HepG2 (cell line): ENCODE results near the gene MYH9. TPM values are rescaled to one million over a fixed set of nuclear protein-coding genes. Genes with fewer than 3 reads are reported as not detected.

Source experiments
- ATAC-seq: fragments of 200-7000 bp; cut with Tn5 transposase; 3 replicates; pipeline ENCODE4 v1.9.1; 2020; ENCODE audit warnings: mild to moderate bottlenecking, moderate library complexity
- BruUV-seq: library from RNA; stranded (reverse); fragments of 400-500 nt; replicated peaks from 2 replicates; lab custom pipeline; 2021; lab: Mats Ljungman, UMichigan
- CTCF ChIA-PET: fragments of 300-600 bp; formaldehyde crosslinking; extraction: SDS; loops from one replicate; lab custom pipeline; 2021; ENCODE audit warnings: low total read pairs, inconsistent platforms, low intra/inter-chr PET ratio; lab: Yijun Ruan, JAX
- POLR2A ChIA-PET: fragments of 350-600 bp; sonication (Branson Sonifier 250); formaldehyde crosslinking; loops from one replicate; lab custom pipeline; 2020; ENCODE audit warnings: antibody characterized with exemption, inconsistent platforms; lab: Yijun Ruan, JAX
- DNase-seq: peaks from one replicate; pipeline ENCODE4 v3.0.0-alpha.2; 2015; ENCODE audit warnings: low spot score
- FAIRE-seq: peaks from 3 replicates; lab custom pipeline; 2011; peaks lifted over from hg19 to GRCh38; lab: Jason Lieb, UNC
- H2AFZ ChIP-seq: one replicate; pipeline ENCODE4 v1.6.1; 2011; ENCODE audit warnings: low read length, inconsistent platforms
- H3K27ac ChIP-seq: fragments of 300-600 bp; 3 replicates; pipeline ENCODE4 v1.8.0; 2011; ENCODE audit warnings: mixed run types, mild to moderate bottlenecking, mixed read lengths, low read length, inconsistent platforms; ENCODE audit not compliant: insufficient read depth; ENCODE audit errors: extremely low read length
- H3K27me3 ChIP-seq, 2 experiments: fragments of 200-600 bp in 1 of 2; 2 replicates in 1 of 2; 3 replicates in 1 of 2; pipeline versions ENCODE4 v1.6.0 to v1.8.0; 2011; ENCODE audit warnings: low read length in 2 of 2, mild to moderate bottlenecking in 2 of 2, moderate library complexity in 2 of 2, inconsistent platforms in 1 of 2; ENCODE audit not compliant: insufficient read depth in 2 of 2, control insufficient read depth in 1 of 2
- H3K36me3 ChIP-seq, 2 experiments: fragments of 200-600 bp in 1 of 2; replicated peaks in 1 of 2; 2 replicates in 1 of 2; 3 replicates in 1 of 2; pipeline versions ENCODE4 v1.5.1 to v1.8.0; 2011; ENCODE audit warnings: low read length in 2 of 2, inconsistent platforms in 1 of 2; ENCODE audit not compliant: insufficient read depth in 2 of 2, control insufficient read depth in 1 of 2
- H3K4me1 ChIP-seq: 2 replicates; pipeline ENCODE4 v1.5.1; 2012; ENCODE audit warnings: low read length, inconsistent platforms; ENCODE audit not compliant: insufficient read depth
- H3K4me2 ChIP-seq: 2 replicates; pipeline ENCODE4 v1.6.0; 2011; ENCODE audit warnings: low read depth, low read length, inconsistent platforms
- H3K4me3 ChIP-seq, 3 experiments: fragments of 200-600 bp in 1 of 3; sonication (generic), shearing (Covaris generic) in 1 of 3; replicated peaks in 1 of 3; 2 replicates each; pipeline ENCODE4 v1.5.1; 2011 to 2016; ENCODE audit warnings: low read length in 3 of 3, inconsistent platforms in 2 of 3, low read depth in 2 of 3, mild to moderate bottlenecking in 2 of 3, control low read depth in 1 of 3, mixed read lengths in 1 of 3; ENCODE audit not compliant: insufficient read depth in 1 of 3
- H3K79me2 ChIP-seq: one replicate; pipeline ENCODE4 v1.6.1; 2011; ENCODE audit warnings: low read length, inconsistent platforms; ENCODE audit not compliant: insufficient read depth
- H3K9ac ChIP-seq: 2 replicates; pipeline ENCODE4 v1.6.0; 2011; ENCODE audit warnings: mild to moderate bottlenecking, low read depth, low read length, inconsistent platforms; ENCODE audit not compliant: insufficient read depth
- H3K9me3 ChIP-seq: 2 replicates; pipeline ENCODE4 v1.5.1; 2012; ENCODE audit warnings: mild to moderate bottlenecking, low read length
- H4K20me1 ChIP-seq: 2 replicates; pipeline ENCODE4 v1.6.0; 2011; ENCODE audit warnings: inconsistent platforms, mild to moderate bottlenecking, low read length, moderate library complexity; ENCODE audit not compliant: insufficient read depth
- ARID4A ChIP-seq: sonication (generic); formaldehyde crosslinking; IDR thresholded peaks from 2 replicates; pipeline ENCODE4 v1.5.0; 2020; ENCODE audit warnings: mild to moderate bottlenecking, missing genetic modification reagents, borderline replicate concordance
- HDAC6 ChIP-seq: fragments of 200-600 bp; sonication (generic); IDR thresholded peaks from 2 replicates; pipeline ENCODE4 v1.7.0; 2017; ENCODE audit warnings: mild to moderate bottlenecking, antibody characterized with exemption, low read length, low read depth
- NAIF1 ChIP-seq: sonication (generic); formaldehyde crosslinking; IDR thresholded peaks from 2 replicates; pipeline ENCODE4 v1.5.0; 2020; ENCODE audit warnings: mild to moderate bottlenecking, missing genetic modification reagents, borderline replicate concordance
- NR2F1 ChIP-seq, 2 experiments: fragments of 450-650 bp in 1 of 2; formaldehyde crosslinking in 1 of 2; IDR thresholded peaks; 2 replicates each; pipeline versions ENCODE4 v1.5.0 to v1.6.1; 2016 to 2020; ENCODE audit warnings: mild to moderate bottlenecking in 1 of 2, missing compliant biosample characterization in 1 of 2, missing genetic modification reagents in 1 of 2, moderate library complexity in 1 of 2
- TIGD3 ChIP-seq: sonication (generic); formaldehyde crosslinking; IDR thresholded peaks from 2 replicates; pipeline ENCODE4 v1.5.1; 2020; ENCODE audit warnings: mild to moderate bottlenecking, missing genetic modification reagents, borderline replicate concordance
- ZBTB37 ChIP-seq: sonication (generic); formaldehyde crosslinking; IDR thresholded peaks from 2 replicates; pipeline ENCODE4 v1.4.0; 2020; ENCODE audit warnings: mild to moderate bottlenecking, missing genetic modification reagents
- ZNF280D ChIP-seq: sonication (generic); formaldehyde crosslinking; IDR thresholded peaks from 2 replicates; pipeline ENCODE4 v1.5.1; 2020; ENCODE audit warnings: mild to moderate bottlenecking, missing genetic modification reagents
- ZNF331 ChIP-seq: sonication (generic); formaldehyde crosslinking; IDR thresholded peaks from 2 replicates; pipeline ENCODE4 v1.4.0; 2020; ENCODE audit warnings: missing genetic modification reagents
- ZNF44 ChIP-seq: sonication (generic); formaldehyde crosslinking; IDR thresholded peaks from 2 replicates; pipeline ENCODE4 v1.5.1; 2020; ENCODE audit warnings: mild to moderate bottlenecking, missing genetic modification reagents
- ZNF451 ChIP-seq: sonication (generic); formaldehyde crosslinking; IDR thresholded peaks from 2 replicates; pipeline ENCODE4 v1.5.0; 2020; ENCODE audit warnings: mild to moderate bottlenecking, missing genetic modification reagents
- ZNF703 ChIP-seq: sonication (generic); formaldehyde crosslinking; IDR thresholded peaks from 2 replicates; pipeline ENCODE4 v1.5.1; 2020; ENCODE audit warnings: missing genetic modification reagents, mild to moderate bottlenecking, moderate library complexity, borderline replicate concordance
- ZNF777 ChIP-seq: sonication (generic); formaldehyde crosslinking; IDR thresholded peaks from 2 replicates; pipeline ENCODE4 v1.4.0; 2020; ENCODE audit warnings: missing genetic modification reagents
- ZNF839 ChIP-seq: sonication (generic); formaldehyde crosslinking; IDR thresholded peaks from 2 replicates; pipeline ENCODE4 v1.4.0; 2020; ENCODE audit warnings: missing genetic modification reagents, mild to moderate bottlenecking, borderline replicate concordance
- WGBS: methylation state at CpG from one replicate; pipeline ENCODE4 v1.1.6; 2017; ENCODE audit warnings: low lambda C conversion rate; 5-methylcytosine and 5-hydroxymethylcytosine counted together
- in situ Hi-C: cut with HindIII; loops from 2 replicates; pipeline ENCODE4 v1.10.0; 2017; ENCODE audit warnings: low pct_unique_long_range_greater_than_20kb; ENCODE audit not compliant: extremely low pct_ligation_motif_present
- intact Hi-C: fragments of 100-400 bp; cut with micrococcal nuclease; formaldehyde crosslinking; loops from one replicate; pipeline ENCODE4 v1.10.0; 2022; ENCODE audit not compliant: unreplicated experiment
- polyA plus RNA-seq, 8 experiments: library from polyadenylated mRNA; depleted of rRNA in 3 of 8; stranded (reverse) in 7 of 8; unstranded in 1 of 8; fragments of >200 nt; fragmentation: Illumina TruSeq in 4 of 8; extraction: Trizol in 4 of 8; gene quantifications; 2 replicates each; pipeline versions ENCODE4 v1.2.1 to v1.2.3, GENCODE V29; 2011 to 2016; ENCODE audit warnings: low read depth in 4 of 8, missing spikeins in 1 of 8, mixed read lengths in 1 of 8; ENCODE audit not compliant: insufficient read depth in 1 of 8
- total RNA-seq, 5 experiments: library from RNA; depleted of rRNA; stranded (reverse); fragments of >200 nt; fragmentation: Illumina TruSeq; extraction: Trizol; gene quantifications; 2 replicates each; pipeline ENCODE4 v1.2.3, GENCODE V29; 2016; ENCODE audit warnings: low read depth in 1 of 5

MYH9 gene
- total and polyA plus RNA-seq, 2 of the 13 experiments (the other 11 are each of a cell fraction or from before 2014, with no cell fraction given): 50.7 to 98.5 TPM

GRCh38 chr22:36287881-36288515 lies 99.8 kb downstream of the MYH9 start:
- Histone ChIP-seq H3K4me1 (no peaks in the 10 kb centered on the region), H2AFZ (no peak overlapping the region), H4K20me1 (no peaks in the 10 kb centered on the region), H3K27ac (no peak overlapping the region), H3K27me3 (no peaks in the 10 kb centered on the region), H3K4me2 (no peak overlapping the region), H3K9me3 (no peaks in the 10 kb centered on the region), H3K9ac (no peak overlapping the region), H3K36me3 (peaks cover 50 to 75% of the 10 kb centered on the region in 2 experiments), H3K4me3 (no peak overlapping the region), H3K79me2 (no peaks in the 10 kb centered on the region)
- CTCF ChIA-PET: no interaction called here
- intact Hi-C loops (loop anchor here (2.0 kb wide), 2 partner anchors 83 to 93 kb away; no protein-coding TSS in a partner anchor), in situ Hi-C loops (loop anchor here (5.0 to 10.0 kb wide), 2 partner anchors 53 to 91 kb away; partner anchors contain the start of gene APOL2)
- no TSS peak for BruUV-seq
- FAIRE-seq (no peak), ATAC-seq (no peak), DNase-seq (no peak)
- POLR2A ChIA-PET: interaction anchor here (1.1 to 1.4 kb wide), 2 partner anchors 13 to 132 kb away, joined by 3 to 4 read pairs; no protein-coding TSS in a partner anchor
- 97% methylated on average over 20 of the region's 20 CpGs for WGBS
- TF ChIP-seq HDAC6: no peak
- no peak for TF ChIP-seq ZNF280D (CRISPR knock-in tag)
- no peak for TF ChIP-seq ARID4A (CRISPR knock-in tag)
- TF ChIP-seq ZNF451: no peak
- no peak for TF ChIP-seq ZNF44 (CRISPR knock-in tag)
- TF ChIP-seq ZNF703 (CRISPR knock-in tag): no peak
- no peak for TF ChIP-seq ZNF839
- TF ChIP-seq ZNF331 (CRISPR knock-in tag): no peak
- TF ChIP-seq NR2F1 (CRISPR knock-in tag; IDR thresholded peaks at IDR 0.05): no peak
- no peak for TF ChIP-seq NAIF1
- TF ChIP-seq ZNF777 (CRISPR knock-in tag): no peak
- no peak for TF ChIP-seq ZBTB37 (CRISPR knock-in tag)
- TF ChIP-seq TIGD3: no peak
